ENCODE measurements around the gene ARHGEF10L.
"Not testable (repeated sequence)": the region's sequence is repeated elsewhere in the genome, so short reads cannot be mapped to it uniquely, and the experiment has no call there.

ARHGEF10L gene

GRCh38 chr1:17616731-17617279 is 77.3 kb downstream of the ARHGEF10L start:
- FAIRE-seq, result no peak

DNA sequence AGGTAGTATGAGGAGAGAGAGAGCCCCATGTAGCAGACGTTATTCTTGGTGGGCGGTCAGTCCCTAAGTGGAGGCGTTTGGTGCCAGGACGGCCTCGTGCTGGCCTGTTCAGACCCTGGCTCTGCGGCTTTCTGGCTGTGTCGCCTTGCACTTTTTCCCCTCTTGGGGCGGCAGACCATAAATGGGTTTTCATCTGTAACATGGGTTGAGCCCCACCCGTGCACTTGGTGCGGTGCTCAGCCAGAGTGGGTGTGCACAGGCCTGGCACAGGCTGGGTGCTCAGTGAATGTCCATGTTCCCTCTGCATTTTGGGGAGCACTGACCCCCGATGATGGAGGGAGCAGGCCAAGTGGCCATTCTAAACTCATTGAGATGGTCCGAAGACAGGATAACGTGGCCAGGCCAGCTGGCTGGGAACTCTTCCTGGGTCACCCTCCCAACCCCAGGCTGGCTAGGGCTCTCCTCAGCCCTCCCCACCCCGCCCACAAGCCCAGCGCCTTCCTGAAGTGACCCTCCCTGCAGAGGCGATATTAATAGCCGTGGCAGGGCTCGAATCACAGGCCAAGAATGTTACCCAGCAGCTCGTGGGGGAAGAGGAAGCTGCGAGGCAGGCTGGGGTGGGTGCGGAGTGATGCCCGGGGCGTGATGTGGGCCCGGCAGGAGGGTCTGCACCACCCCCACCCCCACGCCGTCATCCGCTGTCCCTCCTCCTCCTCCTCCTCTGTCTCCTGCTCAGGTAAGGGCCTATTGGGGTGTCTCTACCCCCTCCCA is 78.5 kb downstream of the ARHGEF10L start:
- FAIRE-seq, result no peak

GRCh38 chr1:17618558-17619247 is 79.2 kb downstream of the ARHGEF10L start:
- FAIRE-seq, result no peak

GRCh38 chr1:17620448-17620847 is 81.0 kb downstream of the ARHGEF10L start:
- no peak for FAIRE-seq

- FAIRE-seq, result no peak
These were observed 82.2 kb downstream of the ARHGEF10L start for GRCh38 chr1:17621691-17622090.

GRCh38 chr1:17622823-17623222 is 83.3 kb downstream of the ARHGEF10L start:
- no peak for FAIRE-seq

- no peak for FAIRE-seq
These were observed 85.2 kb downstream of the ARHGEF10L start for GRCh38 chr1:17624611-17625233.

GRCh38 chr1:17627239-17628052 is 87.9 kb downstream of the ARHGEF10L start:
- no peak for FAIRE-seq

DNA sequence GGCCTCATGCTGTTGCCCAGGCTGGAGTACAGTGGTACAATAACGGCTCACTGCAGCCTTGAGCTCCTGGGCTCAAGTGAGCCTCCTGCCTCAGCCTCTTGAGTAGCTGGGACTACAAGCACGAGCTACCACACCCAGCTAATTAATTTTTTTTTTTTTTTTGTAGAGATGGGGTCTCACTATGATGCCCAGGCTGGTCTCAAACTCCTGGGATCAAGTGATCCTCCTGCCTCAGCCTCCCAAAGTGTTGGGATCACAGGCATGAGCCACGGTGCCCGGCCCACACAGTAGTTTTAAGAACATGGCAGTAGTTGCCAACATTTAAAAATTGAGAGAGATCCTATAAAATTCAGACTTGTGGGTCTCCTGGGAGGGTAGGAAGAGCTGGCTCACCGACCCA is 89.5 kb downstream of the ARHGEF10L start:
- FAIRE-seq, result not testable (repeated sequence)

GRCh38 chr1:17629460-17629859 is 90.0 kb downstream of the ARHGEF10L start:
- no peak for FAIRE-seq

GRCh38 chr1:17630048-17630830 is 90.7 kb downstream of the ARHGEF10L start:
- FAIRE-seq, result no peak

GRCh38 chr1:17630986-17631385 is 91.5 kb downstream of the ARHGEF10L start:
- no peak for FAIRE-seq

GRCh38 chr1:17631410-17631809 is 91.9 kb downstream of the ARHGEF10L start:
- FAIRE-seq, result no peak

DNA sequence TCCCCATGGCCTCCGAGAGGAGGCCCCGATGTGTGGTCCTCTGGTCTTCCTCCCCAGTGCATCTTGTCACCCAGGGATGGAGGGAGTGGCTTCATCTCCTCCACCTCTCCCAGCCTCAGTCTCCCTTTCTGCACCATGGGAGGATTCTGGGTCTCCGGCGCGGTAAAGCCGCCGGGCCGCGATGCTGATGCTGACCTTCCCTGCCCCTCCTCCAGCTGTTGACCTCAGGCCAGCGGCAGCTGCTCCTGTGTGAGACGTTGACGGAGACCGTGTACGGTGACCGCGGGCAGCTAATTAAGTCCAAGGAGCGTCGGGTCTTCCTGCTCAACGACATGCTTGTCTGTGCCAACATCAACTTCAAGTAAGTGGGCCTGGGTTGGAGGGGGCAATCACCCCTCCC is 92.6 kb downstream of the ARHGEF10L start:
- no peak for FAIRE-seq

DNA sequence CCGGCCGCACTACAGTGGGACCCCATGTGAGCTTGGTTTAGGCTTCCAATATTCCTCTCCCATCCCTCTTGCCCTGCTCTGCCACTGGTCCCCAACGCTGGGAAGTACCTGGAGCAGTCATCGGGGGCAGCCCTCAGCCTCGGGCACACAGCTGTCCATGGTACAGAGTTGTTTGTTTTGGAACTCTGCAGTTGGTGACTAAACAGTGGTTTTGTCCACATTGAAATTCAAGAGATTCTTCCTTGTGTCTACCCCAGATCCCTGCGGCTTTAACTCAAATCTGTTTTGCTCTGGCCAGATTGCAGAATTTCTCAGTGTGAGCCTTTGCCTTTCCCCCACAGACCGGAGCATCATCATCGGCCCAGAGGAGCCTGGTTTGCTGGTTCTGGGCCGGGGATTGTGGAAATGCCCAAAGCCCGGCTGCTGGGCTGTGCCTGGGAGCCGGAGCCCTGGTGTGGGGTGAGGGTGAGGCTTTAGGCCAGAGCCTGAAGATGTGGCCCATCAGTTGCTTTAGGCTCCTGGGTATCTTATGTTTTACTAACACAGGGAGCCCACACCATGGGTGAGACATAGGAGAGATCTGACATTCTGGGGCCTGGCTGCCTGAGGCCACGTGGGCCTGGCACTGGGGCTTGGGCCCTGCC is 93.2 kb downstream of the ARHGEF10L start:
- no peak for FAIRE-seq

- FAIRE-seq, result no peak
These were observed 94.2 kb downstream of the ARHGEF10L start for GRCh38 chr1:17633654-17634053.

DNA sequence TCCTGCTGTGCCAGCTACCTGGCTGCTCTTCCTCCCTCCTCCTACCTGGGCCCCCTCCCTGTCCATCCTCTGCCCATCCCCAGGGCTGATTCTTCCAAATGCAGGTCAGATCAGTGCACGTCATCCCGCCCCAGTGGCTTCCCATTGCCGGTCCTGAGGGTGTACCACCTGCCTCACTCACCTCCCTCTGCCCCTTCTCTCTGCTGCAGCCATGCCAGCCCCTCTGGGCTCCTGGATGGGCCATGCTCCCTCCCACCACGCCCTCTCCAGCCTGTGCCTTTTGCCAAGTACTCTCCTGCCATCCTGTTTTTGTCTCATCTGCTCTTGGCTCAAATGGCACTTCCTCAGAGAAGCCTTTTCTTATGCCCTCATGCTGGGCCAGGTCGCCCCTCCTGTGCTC is 95.8 kb downstream of the ARHGEF10L start:
- no peak for FAIRE-seq

- FAIRE-seq, result no peak
These were observed 96.3 kb downstream of the ARHGEF10L start for GRCh38 chr1:17635811-17636210.

GRCh38 chr1:17636612-17637011 is 97.1 kb downstream of the ARHGEF10L start:
- FAIRE-seq, result no peak

DNA sequence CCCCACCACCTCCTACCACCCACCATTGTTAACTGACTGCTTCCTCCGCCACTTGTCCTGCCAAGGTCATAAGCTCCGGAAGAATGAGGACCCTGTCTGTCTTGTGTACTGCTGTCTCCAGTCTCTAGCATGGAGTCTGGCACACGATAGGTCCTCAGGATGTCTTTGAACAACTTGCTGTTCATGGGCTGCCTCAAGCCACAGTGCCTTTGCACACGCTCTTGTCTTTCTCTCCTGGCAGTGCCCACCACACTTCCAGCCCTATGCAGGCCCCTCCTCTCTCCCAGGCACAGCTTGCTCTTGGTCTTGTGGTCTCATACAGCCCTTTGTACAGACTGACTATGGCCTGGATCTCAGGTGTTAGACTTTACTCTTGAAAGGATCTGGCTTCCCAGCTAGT is 97.6 kb downstream of the ARHGEF10L start:
- no peak for FAIRE-seq

GRCh38 chr1:17639703-17640340 is 100.3 kb downstream of the ARHGEF10L start:
- FAIRE-seq, result no peak
